Measurements from ENCODE around the gene DST.

DST gene

GRCh38 chr6:56480246-56480645 lies 162.4 kb downstream of the DST start:
- no peak for TF ChIP-seq YY1 (IDR thresholded peaks at IDR 0.05; ENCODE audit: insufficient read depth, insufficient read length)
- DNase-seq (ENCODE audit: low read depth, low spot score) = no peak
- Histone ChIP-seq H3K9me3 (ENCODE audit: insufficient read depth, low read length) (0 out of 2 replicates have a peak, but pooled peaks cover 12% of the 10 kb centered on the region), H3K27me3 (ENCODE audit: insufficient read depth, insufficient read length) (no peaks in the 10 kb centered on the region), H3K4me1 (ENCODE audit: insufficient read depth, insufficient read length) (no peaks in the 10 kb centered on the region), H3K9ac (ENCODE audit: insufficient read length, low read depth) (no peak overlapping the region), H3K36me3 (ENCODE audit: insufficient read depth, insufficient read length, low read length) (peaks cover 47% of the 10 kb centered on the region), H3K4me3 (ENCODE audit: insufficient read length, low read depth) (no peak overlapping the region)

- TF ChIP-seq SUZ12 (IDR thresholded peaks at IDR 0.05; ENCODE audit: extremely low read depth, insufficient read depth, insufficient read length) = no peak
- TF ChIP-seq ZNF274 (IDR thresholded peaks at IDR 0.05; ENCODE audit: low read depth, low read length) = no peak
- TF ChIP-seq YY1 (IDR thresholded peaks at IDR 0.05; ENCODE audit: insufficient read depth, insufficient read length) = no peak
- Histone ChIP-seq H3K27me3 (ENCODE audit: insufficient read depth, insufficient read length) (no peaks in the 10 kb centered on the region), H3K9ac (ENCODE audit: insufficient read length, low read depth) (no peak overlapping the region), H3K9me3 (ENCODE audit: insufficient read depth, low read length) (0 out of 2 replicates have a peak, but pooled peaks cover 12% of the 10 kb centered on the region), H3K4me1 (ENCODE audit: insufficient read depth, insufficient read length) (no peaks in the 10 kb centered on the region), H3K36me3 (ENCODE audit: insufficient read depth, insufficient read length, low read length) (peaks cover 39% of the 10 kb centered on the region), H3K4me3 (ENCODE audit: insufficient read length, low read depth) (no peak overlapping the region)
- DNase-seq (ENCODE audit: low read depth, low spot score) = no peak
Measured at GRCh38 chr6:56479381-56479780, 163.3 kb downstream of the DST start.

GRCh38 chr6:56478202-56478601 lies 164.5 kb downstream of the DST start:
- Histone ChIP-seq H3K9ac (ENCODE audit: insufficient read length, low read depth) (no peak overlapping the region), H3K4me1 (ENCODE audit: insufficient read depth, insufficient read length) (no peaks in the 10 kb centered on the region), H3K27me3 (ENCODE audit: insufficient read depth, insufficient read length) (no peaks in the 10 kb centered on the region), H3K36me3 (ENCODE audit: insufficient read depth, insufficient read length, low read length) (peaks cover 40% of the 10 kb centered on the region), H3K9me3 (ENCODE audit: insufficient read depth, low read length) (0 out of 2 replicates have a peak, but pooled peaks cover 12% of the 10 kb centered on the region), H3K4me3 (ENCODE audit: insufficient read length, low read depth) (no peak overlapping the region)
- TF ChIP-seq YY1 (IDR thresholded peaks at IDR 0.05; ENCODE audit: insufficient read depth, insufficient read length) (no peak), ZNF274 (IDR thresholded peaks at IDR 0.05; ENCODE audit: low read depth, low read length) (no peak), SUZ12 (IDR thresholded peaks at IDR 0.05; ENCODE audit: extremely low read depth, insufficient read depth, insufficient read length) (no peak)
- no peak for DNase-seq (ENCODE audit: low read depth, low spot score)

- Histone ChIP-seq H3K36me3 (ENCODE audit: insufficient read depth, insufficient read length, low read length) (peaks cover 44% of the 10 kb centered on the region), H3K9me3 (ENCODE audit: insufficient read depth, low read length) (0 out of 2 replicates have a peak, but pooled peaks cover 12% of the 10 kb centered on the region), H3K27me3 (ENCODE audit: insufficient read depth, insufficient read length) (no peaks in the 10 kb centered on the region), H3K4me3 (ENCODE audit: insufficient read length, low read depth) (no peak overlapping the region), H3K4me1 (ENCODE audit: insufficient read depth, insufficient read length) (no peaks in the 10 kb centered on the region), H3K9ac (ENCODE audit: insufficient read length, low read depth) (no peak overlapping the region)
- TF ChIP-seq YY1 (IDR thresholded peaks at IDR 0.05; ENCODE audit: insufficient read depth, insufficient read length) (no peak), ZNF274 (IDR thresholded peaks at IDR 0.05; ENCODE audit: low read depth, low read length) (no peak), SUZ12 (IDR thresholded peaks at IDR 0.05; ENCODE audit: extremely low read depth, insufficient read depth, insufficient read length) (no peak)
- no peak for DNase-seq (ENCODE audit: low read depth, low spot score)
Measured at GRCh38 chr6:56477241-56477640, 165.4 kb downstream of the DST start.

- Histone ChIP-seq H3K4me3 (ENCODE audit: insufficient read length, low read depth) (no peak overlapping the region), H3K27me3 (ENCODE audit: insufficient read depth, insufficient read length) (no peaks in the 10 kb centered on the region), H3K9ac (ENCODE audit: insufficient read length, low read depth) (no peak overlapping the region), H3K9me3 (ENCODE audit: insufficient read depth, low read length) (0 out of 2 replicates have a peak, but pooled peaks cover 12% of the 10 kb centered on the region), H3K36me3 (ENCODE audit: insufficient read depth, insufficient read length, low read length) (peaks cover 47% of the 10 kb centered on the region), H3K4me1 (ENCODE audit: insufficient read depth, insufficient read length) (no peaks in the 10 kb centered on the region)
- no peak for TF ChIP-seq YY1 (IDR thresholded peaks at IDR 0.05; ENCODE audit: insufficient read depth, insufficient read length)
- no peak for TF ChIP-seq ZNF274 (IDR thresholded peaks at IDR 0.05; ENCODE audit: low read depth, low read length)
- no peak for TF ChIP-seq SUZ12 (IDR thresholded peaks at IDR 0.05; ENCODE audit: extremely low read depth, insufficient read depth, insufficient read length)
- no peak for DNase-seq (ENCODE audit: low read depth, low spot score)
Measured at GRCh38 chr6:56475736-56476457, 166.8 kb downstream of the DST start.

- Histone ChIP-seq H3K27me3 (ENCODE audit: insufficient read depth, insufficient read length) (no peaks in the 10 kb centered on the region), H3K36me3 (ENCODE audit: insufficient read depth, insufficient read length, low read length) (peaks cover 46% of the 10 kb centered on the region), H3K9ac (ENCODE audit: insufficient read length, low read depth) (no peak overlapping the region), H3K4me1 (ENCODE audit: insufficient read depth, insufficient read length) (no peaks in the 10 kb centered on the region), H3K4me3 (ENCODE audit: insufficient read length, low read depth) (no peak overlapping the region), H3K9me3 (ENCODE audit: insufficient read depth, low read length) (0 out of 2 replicates have a peak, but pooled peaks cover 5% of the 10 kb centered on the region)
- no peak for DNase-seq (ENCODE audit: low read depth, low spot score)
- no peak for TF ChIP-seq YY1 (IDR thresholded peaks at IDR 0.05; ENCODE audit: insufficient read depth, insufficient read length)
- no peak for TF ChIP-seq SUZ12 (IDR thresholded peaks at IDR 0.05; ENCODE audit: extremely low read depth, insufficient read depth, insufficient read length)
- TF ChIP-seq ZNF274 (IDR thresholded peaks at IDR 0.05; ENCODE audit: low read depth, low read length) = no peak
Measured at GRCh38 chr6:56474532-56474931, 168.2 kb downstream of the DST start.

GRCh38 chr6:56463443-56463842 lies 179.2 kb downstream of the DST start:
- no peak for TF ChIP-seq ZNF274 (IDR thresholded peaks at IDR 0.05; ENCODE audit: low read depth, low read length)
- TF ChIP-seq YY1 (IDR thresholded peaks at IDR 0.05; ENCODE audit: insufficient read depth, insufficient read length) = no peak
- no peak for TF ChIP-seq SUZ12 (IDR thresholded peaks at IDR 0.05; ENCODE audit: extremely low read depth, insufficient read depth, insufficient read length)

More at GRCh38 chr6:56463443-56463842, 179.2 kb downstream of the DST start:
- Histone ChIP-seq H3K27me3 (ENCODE audit: insufficient read depth, insufficient read length) (no peaks in the 10 kb centered on the region), H3K9ac (ENCODE audit: insufficient read length, low read depth) (no peak overlapping the region), H3K4me1 (ENCODE audit: insufficient read depth, insufficient read length) (no peaks in the 10 kb centered on the region), H3K9me3 (ENCODE audit: insufficient read depth, low read length) (no peaks in the 10 kb centered on the region), H3K36me3 (ENCODE audit: insufficient read depth, insufficient read length, low read length) (peaks cover 41% of the 10 kb centered on the region), H3K4me3 (ENCODE audit: insufficient read length, low read depth) (no peak overlapping the region)
- no peak for DNase-seq (ENCODE audit: low read depth, low spot score)

All from NT2/D1 (cell line).